CD4-positive, alpha-beta T cell treated with Interleukin-6 at 100 ng/mL for 8 hours (primary cell): ENCODE results near the gene MYO7B.
A peak's percentile ranks its signal among the peaks of the same experiment; 100 is the strongest.
"Not testable (repeated sequence)": the region's sequence is repeated elsewhere in the genome, so short reads cannot be mapped to it uniquely, and the experiment has no call there.

Source experiments
- DNase-seq: peaks from one replicate; pipeline ENCODE4 v3.0.0-alpha.2; 2020; ENCODE audit warnings: mixed read lengths, low spot score

MYO7B gene

DNA sequence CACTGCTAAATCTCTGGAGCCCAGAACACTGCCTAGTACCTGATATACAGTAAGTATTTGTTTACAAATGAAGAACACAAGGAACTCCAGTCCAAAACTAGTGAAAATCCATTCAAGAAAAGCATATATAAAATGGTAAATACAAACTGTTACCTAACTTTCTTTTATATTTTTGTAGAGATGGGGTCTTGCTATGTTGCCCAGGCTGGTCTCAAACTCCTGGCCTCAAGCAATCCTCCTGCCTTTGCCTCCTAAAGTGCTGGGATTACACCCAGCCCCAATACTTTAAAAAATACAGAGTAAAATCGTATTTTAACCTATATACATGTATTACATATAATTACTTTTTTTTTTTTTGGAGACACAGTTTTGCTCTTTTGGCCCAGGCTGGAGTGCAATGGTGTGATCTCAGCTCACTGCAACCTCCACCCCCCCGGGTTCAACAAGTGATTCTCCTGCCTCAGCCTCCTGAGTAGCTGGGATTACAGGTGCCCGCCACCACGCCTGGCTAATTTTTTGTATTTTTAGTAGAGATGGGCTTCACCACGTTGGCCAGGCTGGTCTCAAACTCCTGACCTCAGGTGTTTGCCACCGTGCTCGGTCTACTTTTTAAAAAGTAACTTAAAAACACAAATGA lies 11.2 kb upstream of the MYO7B start:
- not testable (repeated sequence) for DNase-seq

DNA sequence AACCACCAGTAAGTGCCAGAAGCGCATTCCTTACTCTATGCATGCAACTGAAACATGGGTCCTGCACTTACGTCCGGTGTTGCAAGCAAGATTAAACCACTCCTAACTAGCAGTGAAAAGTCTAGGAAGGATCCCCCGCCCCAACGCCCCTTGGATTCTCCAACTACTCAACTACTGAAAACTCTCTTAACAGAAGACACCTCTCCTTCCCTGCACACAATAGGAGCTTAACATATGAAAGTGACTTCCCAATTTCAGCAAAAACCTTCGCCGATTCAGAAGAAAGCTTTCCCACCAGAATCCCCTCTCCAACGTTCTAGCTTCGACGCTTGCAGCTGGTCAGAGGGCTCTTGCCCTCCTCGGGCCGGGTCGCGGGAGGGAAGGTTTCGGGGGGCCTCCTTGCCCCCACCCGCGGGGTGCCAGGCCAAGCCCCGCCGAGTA lies 9.8 kb upstream of the MYO7B start:
- DNase-seq = no peak

DNA sequence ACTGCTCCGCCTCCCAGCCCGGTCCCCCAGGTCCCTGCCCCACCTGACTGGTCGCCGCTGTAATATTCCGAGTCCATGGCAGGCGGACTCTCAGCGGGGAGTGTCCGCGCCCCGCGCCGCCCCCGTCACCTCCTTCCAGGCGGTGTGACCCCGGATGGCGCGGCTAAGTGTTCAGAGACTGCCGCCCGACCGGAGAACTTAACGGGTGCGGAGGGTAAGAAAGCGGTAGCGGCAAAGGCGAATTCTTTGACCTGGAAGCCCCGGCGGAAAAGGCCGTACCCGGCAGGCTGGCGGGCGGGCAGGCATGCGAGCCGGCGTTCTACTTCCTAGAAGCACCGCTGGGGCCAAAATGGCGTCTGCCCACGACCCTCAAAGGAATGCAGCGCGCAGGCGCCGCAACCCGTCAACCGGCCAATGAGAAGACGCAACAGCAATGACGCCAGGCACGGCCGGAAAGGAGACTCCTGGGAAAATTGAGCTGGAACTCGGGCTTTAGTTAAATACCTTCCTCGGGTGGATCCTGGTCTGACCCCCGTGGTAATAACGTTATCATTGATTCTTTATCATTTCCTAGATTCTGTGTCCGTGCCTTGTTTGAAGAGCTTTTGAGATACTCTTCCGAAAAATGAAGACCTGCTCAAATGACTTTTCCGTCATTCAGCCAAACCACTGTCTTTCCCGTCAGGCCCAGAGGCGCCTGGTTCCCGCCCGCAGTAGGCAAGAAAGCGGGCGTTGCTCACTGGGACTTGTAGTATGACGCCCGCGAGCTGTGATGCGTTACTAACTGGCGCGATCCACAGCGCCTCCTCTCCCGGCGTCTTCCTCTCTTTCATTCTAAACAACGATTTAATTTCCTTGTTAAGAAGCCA lies 9.1 kb upstream of the MYO7B start, which contains the start of gene IWS1:
TSS of gene IWS1 (minus strand) at position 358 of the 869 bp plus-strand sequence. CDS start at position 77, 281 bp downstream.
- peak; percentile 91 for DNase-seq

DNA sequence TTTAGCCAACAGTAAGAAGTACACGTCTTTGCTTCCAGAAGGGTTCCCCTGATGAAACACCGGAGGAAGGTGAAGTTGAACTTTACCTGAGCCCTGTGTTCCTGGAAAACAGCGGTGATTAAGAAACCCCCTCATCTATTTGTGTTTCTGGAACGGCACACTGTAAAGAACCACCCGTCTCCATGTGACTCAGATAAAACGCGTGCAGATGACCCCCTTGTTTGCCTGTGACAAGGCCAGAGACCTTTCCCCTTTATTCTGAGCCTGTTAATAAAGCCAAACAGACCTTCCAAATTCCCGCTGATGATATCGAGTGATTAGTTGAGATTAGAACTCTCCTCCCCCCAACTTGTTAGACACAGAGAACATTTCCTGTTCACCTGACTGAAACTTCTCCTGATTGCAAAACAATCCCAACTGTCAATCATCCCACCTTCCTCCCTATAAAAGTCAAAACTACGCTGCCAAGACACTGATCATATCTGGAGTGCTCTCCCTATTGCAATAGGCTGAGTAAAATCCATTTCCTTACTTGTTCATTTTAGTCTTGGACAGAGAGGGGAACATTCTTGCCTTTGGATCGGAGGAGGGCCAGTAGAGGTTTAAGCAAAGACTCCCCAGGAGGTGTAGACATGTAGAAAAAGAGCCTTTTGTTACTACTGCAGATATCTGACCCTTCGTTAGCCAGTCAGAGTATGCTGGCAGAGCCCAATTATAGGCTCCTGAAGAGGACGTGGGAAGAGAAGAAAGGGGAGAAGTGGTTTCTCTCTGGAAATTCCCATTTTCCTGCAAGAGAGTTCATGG lies 8.3 kb upstream of the MYO7B start:
- DNase-seq = peak; percentile 6

DNA sequence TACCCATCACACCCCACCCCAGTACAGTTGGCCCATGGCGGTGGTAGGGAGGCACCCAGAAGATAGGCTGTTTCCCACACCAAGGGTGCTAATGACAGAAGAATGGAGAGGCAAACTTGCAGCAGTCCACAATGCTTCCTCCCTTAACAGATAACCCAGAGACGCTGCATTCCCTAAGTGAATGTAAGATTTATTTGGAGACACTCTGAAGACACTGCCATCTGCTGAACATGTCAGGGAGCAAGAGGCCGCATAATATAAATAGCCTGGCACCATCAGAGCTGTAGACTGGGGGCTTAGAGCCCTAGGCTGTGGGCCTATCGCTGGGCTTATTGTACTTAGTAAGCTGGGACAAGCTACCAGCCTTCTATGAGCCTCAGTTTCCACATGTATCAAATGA lies 7.0 kb upstream of the MYO7B start:
- DNase-seq = no peak

DNA sequence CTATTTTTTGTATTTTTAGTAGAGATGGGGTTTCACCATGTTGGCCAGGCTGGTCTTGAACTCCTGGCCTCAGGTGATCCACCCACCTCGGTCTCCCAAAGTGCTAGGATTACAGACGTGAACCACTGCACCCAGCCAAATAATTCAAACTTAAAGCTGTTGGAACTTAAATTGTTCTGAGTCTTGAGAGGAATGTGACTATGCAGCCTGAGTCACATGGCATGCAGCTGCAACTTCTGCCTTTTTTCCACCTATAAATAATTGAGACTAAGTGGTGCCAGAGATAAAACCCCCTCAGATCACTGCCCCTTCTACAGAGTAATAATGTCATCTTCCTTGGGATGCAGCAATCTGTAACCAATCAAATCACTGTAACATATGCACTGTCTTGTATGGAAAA lies 6.1 kb upstream of the MYO7B start:
- DNase-seq = not testable (repeated sequence)

DNA sequence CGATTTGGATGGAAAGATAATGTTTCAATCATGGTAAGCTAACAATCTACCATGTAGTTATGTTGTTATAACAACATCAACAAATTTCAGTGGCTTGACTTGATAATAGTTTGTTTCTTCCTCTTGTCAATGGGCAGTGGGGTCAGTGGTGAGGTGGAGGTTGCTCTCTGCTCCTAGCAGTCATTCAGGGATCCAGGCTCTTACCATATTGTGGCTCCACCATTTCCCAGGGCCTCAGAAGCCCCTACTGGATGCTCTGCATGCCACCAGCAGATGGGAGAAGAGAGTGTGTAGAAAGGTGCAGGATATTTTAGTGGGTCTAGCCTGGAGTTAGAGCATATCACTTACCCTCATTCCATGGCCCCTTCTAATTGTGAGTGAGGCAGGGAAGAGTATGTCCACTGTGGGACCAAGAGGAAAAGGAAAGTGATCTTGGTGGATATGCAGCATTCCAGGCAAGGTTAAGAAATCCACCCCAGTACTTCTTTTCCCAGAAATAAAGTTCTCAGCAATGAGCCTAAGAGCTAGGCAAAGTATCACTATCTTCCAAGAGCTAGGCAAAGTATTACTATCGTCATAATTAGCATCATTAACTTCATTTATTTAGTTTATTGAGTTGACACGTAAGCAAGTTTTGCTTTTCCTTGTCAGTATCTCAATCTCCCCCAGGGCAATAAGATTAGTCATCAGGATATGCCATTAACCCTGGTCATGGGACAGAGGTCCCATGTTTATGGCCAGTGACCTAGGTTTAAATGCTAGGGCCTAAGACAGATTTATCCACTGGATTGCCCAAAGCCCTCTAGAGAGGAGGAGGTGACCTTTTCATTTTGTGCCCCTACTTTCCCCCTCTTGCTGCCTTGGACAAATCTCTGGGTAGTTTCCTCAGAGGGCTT lies 5.0 kb upstream of the MYO7B start:
- no peak for DNase-seq

DNA sequence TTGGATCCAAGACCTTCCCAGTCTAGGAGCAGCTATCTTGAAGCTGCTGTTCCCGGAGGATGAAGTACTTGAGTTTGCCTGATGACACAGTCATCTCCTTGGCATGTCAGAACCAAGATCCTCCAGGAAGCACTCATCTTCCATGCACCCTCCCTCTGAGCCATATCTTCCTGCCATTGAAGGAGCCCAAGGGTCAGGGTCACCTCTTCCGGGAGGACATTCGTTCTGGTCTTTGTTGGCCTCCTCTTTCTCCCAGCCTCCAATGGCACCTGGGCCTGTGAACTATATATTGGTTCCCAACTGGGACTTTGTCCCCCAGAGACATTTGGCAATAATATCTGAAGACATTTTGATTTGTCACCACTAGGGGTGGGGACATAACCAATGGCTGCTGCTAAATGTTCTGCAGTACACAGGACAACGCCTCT lies 4.2 kb upstream of the MYO7B start:
- no peak for DNase-seq

DNA sequence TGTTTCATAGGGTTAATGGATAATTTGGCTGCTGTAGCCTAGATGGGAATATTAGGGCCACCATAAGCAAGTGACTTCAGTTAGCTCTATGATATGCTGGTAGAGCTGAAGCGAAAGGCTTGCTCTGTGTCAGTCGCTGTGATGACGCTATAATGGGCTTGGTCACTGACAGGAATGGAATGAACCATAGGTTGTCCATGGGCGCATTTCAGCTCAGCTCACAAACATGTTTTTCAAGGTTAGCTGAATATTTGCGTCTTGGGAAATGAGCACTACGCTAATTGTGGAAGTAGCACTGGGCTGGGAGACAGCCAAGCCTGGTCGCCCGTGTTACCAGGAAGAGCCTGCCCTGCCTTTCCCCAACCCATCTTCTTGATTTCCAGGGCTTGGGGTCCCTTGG lies 3.2 kb upstream of the MYO7B start:
- DNase-seq = no peak

DNA sequence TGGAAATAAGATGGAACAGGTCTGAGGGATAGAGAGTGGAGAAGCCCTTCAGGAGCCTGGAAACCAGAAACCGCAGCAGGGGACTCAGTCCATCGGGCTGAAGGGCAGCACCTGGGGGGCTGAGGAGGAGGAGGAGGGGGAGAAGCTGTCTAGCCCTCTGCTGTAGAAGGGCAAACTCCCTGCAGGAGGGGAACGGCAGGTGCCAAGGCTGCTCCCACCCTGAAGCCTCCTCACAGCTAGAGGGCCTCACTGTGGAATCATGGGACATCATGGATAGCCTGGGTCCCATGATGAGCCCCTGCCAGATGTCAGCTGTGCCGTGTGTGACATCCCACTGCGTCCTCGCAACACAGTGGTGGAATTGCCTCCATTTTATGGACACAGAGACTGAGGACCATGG lies 435 bp downstream of the MYO7B start:
- DNase-seq = no peak

DNA sequence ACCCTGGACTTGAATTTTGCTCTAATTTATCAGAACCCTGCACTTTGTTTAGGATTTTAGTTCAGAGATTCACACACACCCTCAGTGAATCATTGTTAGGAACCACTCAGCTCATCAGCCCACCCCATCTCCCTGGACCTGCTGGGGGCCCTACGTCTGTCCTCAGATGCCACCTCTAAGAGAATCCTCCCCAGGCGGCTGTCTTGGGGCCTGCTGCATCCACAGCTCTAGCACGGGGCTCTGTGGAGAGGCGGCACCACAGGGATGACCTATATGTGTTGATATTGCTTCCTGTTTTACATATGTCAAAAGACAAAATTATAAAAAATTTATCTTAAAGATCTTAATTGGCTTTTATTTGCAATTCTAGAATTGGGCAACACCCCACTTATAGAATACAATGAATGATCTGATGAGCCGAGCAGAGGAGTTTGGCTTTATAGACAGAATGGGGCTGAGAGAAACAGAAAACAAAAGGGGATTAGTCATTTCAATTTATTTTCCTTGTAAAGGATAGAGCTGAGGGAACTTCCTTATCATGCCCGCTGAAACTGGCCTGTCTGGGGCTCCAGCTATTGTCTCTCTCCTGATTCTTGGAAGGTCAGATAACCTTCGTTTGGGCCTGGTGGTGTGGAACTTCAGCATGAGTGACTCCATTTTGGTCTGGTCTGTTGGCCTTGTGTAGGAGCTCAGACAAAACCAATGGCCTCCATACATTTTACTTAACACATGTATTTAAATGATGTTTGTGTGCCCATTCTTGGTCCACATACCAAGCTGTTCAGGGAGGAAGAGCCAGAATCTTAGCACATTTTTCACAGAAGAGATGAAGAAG lies 1.4 kb downstream of the MYO7B start:
- DNase-seq = no peak

DNA sequence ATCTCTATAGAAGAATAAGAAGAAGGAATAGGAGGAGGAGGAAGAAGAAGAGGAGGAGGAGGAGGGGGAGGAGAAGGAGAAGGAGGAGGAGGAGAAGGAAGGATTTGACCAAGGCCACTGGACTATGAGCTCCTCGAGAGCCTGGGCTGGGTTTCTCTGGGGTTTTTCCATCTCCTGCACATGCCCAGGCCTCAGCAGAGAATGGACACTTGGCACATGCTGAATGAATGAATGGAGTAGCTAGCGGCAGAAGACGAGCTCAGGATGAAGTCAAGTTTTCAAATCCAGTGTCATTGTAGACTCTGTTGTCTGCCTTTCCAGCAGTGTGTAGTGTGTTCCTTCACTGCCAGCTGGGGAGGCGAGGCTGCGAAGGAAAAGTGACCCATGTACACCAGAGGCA lies 2.2 kb downstream of the MYO7B start:
- no peak for DNase-seq

DNA sequence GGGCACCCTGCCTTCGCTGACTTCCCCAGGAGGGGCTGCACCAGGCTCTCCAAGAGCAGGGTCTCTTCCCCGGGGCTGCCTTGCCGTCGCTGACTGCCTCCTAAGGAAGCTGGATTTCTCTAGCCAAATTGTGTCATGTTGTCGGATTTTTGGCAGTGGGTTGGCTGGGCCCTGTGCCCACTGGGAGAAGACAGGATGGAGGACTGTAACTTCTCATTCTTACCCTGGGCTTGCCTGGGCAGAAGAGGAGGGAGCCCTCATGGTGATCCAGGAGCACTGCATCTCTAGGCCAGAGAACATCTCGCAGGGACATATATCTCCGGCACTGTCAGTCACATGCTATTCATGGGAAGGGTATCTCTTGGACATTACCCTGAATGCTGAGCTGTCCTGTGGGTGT lies 6.3 kb downstream of the MYO7B start:
- no peak for DNase-seq

DNA sequence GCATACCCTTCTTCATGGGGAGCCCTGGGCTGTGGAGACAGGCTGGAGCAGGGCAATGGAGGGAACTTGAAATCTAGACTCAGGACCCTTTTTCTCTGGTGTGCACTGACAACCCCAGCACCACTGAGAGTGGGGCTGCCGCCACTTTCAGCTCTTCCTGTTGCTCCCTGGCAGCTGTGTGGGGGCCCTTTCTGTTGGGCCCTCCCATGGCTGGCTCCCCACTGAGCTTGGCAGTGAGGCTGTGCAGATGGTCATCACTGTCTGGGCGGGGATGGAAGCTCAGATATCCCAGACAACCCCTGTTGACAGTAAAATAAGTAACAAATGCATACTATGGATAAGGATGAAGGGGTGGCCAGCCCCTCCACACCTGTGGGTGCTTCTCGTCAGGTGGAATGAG lies 6.7 kb downstream of the MYO7B start:
- no peak for DNase-seq

DNA sequence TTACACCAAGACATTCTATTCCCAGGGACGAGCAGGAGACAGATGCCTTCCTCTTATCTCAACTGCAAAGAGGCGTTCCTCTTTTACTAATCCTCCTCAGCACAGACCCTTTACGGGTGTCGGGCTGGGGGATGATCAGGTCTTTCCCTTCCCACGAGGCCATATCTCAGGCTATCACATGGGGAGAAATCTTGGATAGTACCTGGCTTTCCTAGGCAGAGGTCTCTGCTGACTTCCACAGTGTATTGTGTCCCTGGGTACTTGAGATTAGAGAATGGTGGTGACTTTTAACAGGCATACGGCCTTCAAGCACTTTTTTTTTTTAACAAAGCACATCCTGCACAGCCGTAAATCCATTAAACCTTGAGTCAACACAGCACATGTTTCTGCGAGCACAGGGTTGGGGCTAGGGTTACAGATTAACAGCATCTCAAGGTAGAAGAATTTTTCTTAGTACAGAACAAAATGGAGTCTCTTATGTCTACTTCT lies 7.6 kb downstream of the MYO7B start:
- not testable (repeated sequence) for DNase-seq

DNA sequence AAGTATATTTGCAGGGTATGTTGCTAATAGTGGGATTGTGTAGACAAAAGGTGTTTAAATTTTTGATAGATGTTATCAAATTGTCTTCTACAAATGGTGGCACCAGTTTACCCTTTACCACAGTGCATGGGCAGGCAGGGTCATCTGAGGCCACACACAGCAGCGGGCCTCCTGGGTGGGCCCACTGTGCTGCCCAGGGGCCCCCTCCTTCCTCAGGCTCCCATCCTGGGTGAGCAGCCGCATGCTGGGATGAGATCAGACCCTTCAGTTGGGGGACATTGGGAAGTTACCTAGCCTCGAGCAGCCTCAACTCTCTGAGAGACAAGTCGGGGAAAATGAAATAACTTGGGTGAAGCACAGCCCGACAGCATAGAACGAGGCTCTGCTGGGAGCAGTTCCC lies 9.7 kb downstream of the MYO7B start:
- no peak for DNase-seq

DNA sequence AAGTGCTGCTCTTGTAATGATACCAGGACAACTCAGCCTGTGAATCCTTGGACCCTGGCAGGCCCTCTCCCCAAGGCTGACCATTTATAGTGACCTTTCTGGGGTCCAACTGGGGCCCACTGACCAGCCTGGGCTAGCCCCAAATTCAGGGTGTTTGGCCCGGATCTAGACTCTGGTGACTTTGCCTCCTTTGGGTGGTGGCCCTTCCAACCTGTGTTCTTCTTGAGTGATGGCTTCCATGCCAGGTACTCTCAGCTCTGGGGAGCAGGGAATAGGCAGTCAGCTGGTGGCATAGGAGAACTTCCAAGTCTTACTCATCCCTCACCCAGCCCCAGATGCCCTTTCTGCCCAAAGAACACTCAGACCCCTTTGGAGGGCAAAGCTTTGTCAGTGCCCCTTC lies 10.3 kb downstream of the MYO7B start:
- no peak for DNase-seq

DNA sequence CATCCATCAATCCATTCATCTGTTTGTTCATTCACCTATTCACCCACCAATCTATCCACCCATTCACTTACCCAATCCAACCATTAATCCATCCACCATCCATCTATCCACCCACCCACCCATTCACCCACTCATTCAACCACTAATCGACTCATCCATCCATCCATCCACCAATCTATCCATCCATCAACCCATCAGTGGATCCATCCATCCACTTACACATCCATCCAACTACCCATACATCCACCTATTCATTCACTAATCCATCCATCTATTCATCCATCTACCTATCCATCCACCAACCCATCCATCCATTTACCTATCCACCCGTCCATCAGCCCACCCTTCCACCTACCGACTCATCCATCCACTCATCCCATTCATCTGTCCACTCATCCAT lies 11.3 kb downstream of the MYO7B start:
- no peak for DNase-seq

DNA sequence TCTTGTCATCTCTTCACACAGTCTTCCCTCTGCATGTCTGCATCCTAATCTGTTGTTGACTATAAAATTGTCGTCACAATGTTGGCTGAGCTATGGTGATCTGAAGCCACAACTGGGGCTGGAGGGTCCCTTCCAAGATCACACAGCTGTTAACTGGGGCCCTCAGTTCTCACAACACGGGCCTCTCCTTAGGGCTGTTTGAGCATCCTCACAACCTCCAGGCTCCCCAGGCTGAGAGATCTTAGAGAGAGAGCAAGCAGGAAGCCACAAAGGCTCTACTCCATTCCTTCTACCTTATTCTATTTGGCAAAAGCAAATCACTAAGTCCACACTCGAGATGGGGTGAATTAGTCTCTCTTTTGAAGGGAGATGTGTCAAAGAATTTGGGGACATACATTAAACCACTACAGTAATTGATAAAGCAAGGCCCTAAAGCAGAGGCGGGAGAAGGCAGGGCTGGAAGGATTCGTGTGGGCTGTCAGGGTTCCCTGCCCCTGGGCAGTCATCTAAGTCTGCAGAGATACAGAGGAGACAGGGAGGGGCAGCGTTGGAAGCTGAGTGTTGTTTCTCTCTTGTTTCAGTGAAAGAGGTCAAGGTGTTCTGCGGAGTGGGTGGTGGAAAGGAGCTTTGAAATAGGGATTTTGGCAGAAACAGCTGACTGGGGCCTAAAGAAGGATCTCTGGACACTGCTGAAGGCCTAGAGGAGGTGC lies 15.9 kb downstream of the MYO7B start:
- DNase-seq = no peak

DNA sequence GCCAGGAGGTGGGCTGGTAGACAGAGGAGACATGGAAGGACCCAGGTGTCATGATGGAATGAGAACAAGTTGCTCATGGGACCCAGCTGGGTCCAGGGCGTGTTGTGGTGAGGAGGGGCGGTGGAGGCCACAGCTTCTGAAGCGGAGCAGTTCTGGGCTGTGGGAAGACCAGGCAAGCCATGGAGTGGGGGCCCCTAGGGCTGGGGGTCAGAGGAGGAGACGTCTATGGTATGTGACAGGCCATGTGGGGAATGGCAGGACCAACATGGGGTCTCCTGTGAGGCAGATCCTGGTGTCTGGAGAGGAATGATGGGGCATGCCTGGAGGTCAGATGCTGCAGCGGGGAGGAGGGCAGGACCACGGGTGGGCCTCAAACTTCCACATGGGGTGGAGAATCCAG lies 16.9 kb downstream of the MYO7B start:
- no peak for DNase-seq
